ENCODE data around the gene ANO2. TPM values are rescaled to one million over a fixed set of nuclear protein-coding genes. Genes with fewer than 3 reads are reported as not detected.
"Not testable (repeated sequence)": the region's sequence is repeated elsewhere in the genome, so short reads cannot be mapped to it uniquely, and the experiment has no call there.

ANO2 gene
- polyA plus RNA-seq, 1 donor from 2014 or later, result 1.8 TPM

DNA sequence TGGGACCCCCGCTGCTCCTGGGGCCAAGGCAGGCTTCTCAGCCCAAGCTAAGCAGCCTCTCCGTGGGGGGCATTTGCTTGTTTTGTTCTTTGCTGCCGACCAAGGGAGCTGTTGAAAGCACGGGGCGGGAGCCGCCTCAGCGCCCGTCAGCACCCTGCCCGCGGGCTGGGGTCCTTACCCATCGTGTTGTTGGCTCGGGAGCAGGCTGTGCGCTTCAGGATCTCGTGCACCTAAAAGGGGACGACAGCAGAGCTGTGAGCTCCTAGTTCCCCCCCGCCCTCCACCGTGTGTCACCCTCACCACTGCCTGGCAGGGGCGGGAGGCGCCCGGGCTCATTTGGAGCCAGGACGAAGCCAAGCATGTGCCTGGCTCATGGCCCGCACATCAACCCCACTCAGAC is 117.5 kb downstream of the ANO2 start:
- H3K4me3 ChIP-seq (ENCODE audit: low read length), result no peak overlapping the region
- no peaks in the 10 kb centered on the region for H3K9me3 ChIP-seq (ENCODE audit: low read length)
- no peak overlapping the region for H3K4me2 ChIP-seq (ENCODE audit: low read length)
- no peak overlapping the region for H3K9ac ChIP-seq (ENCODE audit: low read length)
- no peaks in the 10 kb centered on the region for H3K36me3 ChIP-seq (ENCODE audit: insufficient read depth, low read length)
- no peaks in the 10 kb centered on the region for H3K9me2 ChIP-seq (ENCODE audit: insufficient read depth, low read length)
- H3K79me2 ChIP-seq (replicated peaks; ENCODE audit: insufficient read depth, low read length), result no peaks in the 10 kb centered on the region
- no peak overlapping the region for H3K27ac ChIP-seq (ENCODE audit: low read length)
- H4K20me1 ChIP-seq (ENCODE audit: insufficient read depth), result no peaks in the 10 kb centered on the region
- TF ChIP-seq TAF1 (IDR thresholded peaks at IDR 0.05; ENCODE audit: low read depth) (no peak), EZH2 (IDR thresholded peaks at IDR 0.05; ENCODE audit: borderline replicate concordance, insufficient read depth, low read length, poor library complexity, severe bottlenecking) (no peak), EP300 (conservative IDR thresholded peaks at IDR 0.05; ENCODE audit: poor library complexity, severe bottlenecking) (no peak), SMC3 (conservative IDR thresholded peaks at IDR 0.05; ENCODE audit: poor library complexity) (no peak), RAD21 (conservative IDR thresholded peaks at IDR 0.05) (no peak), MXI1 (conservative IDR thresholded peaks at IDR 0.05; ENCODE audit: poor library complexity, severe bottlenecking) (no peak), POLR2AphosphoS5 (IDR thresholded peaks at IDR 0.05) (no peak)
- TF ChIP-seq, protein P1, sequence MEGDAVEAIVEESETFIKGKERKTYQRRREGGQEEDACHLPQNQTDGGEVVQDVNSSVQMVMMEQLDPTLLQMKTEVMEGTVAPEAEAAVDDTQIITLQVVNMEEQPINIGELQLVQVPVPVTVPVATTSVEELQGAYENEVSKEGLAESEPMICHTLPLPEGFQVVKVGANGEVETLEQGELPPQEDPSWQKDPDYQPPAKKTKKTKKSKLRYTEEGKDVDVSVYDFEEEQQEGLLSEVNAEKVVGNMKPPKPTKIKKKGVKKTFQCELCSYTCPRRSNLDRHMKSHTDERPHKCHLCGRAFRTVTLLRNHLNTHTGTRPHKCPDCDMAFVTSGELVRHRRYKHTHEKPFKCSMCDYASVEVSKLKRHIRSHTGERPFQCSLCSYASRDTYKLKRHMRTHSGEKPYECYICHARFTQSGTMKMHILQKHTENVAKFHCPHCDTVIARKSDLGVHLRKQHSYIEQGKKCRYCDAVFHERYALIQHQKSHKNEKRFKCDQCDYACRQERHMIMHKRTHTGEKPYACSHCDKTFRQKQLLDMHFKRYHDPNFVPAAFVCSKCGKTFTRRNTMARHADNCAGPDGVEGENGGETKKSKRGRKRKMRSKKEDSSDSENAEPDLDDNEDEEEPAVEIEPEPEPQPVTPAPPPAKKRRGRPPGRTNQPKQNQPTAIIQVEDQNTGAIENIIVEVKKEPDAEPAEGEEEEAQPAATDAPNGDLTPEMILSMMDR (IDR thresholded peaks at IDR 0.05; ENCODE audit: poor library complexity, severe bottlenecking), result no peak
- TF ChIP-seq, protein P2, sequence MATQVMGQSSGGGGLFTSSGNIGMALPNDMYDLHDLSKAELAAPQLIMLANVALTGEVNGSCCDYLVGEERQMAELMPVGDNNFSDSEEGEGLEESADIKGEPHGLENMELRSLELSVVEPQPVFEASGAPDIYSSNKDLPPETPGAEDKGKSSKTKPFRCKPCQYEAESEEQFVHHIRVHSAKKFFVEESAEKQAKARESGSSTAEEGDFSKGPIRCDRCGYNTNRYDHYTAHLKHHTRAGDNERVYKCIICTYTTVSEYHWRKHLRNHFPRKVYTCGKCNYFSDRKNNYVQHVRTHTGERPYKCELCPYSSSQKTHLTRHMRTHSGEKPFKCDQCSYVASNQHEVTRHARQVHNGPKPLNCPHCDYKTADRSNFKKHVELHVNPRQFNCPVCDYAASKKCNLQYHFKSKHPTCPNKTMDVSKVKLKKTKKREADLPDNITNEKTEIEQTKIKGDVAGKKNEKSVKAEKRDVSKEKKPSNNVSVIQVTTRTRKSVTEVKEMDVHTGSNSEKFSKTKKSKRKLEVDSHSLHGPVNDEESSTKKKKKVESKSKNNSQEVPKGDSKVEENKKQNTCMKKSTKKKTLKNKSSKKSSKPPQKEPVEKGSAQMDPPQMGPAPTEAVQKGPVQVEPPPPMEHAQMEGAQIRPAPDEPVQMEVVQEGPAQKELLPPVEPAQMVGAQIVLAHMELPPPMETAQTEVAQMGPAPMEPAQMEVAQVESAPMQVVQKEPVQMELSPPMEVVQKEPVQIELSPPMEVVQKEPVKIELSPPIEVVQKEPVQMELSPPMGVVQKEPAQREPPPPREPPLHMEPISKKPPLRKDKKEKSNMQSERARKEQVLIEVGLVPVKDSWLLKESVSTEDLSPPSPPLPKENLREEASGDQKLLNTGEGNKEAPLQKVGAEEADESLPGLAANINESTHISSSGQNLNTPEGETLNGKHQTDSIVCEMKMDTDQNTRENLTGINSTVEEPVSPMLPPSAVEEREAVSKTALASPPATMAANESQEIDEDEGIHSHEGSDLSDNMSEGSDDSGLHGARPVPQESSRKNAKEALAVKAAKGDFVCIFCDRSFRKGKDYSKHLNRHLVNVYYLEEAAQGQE (IDR thresholded peaks at IDR 0.05; ENCODE audit: borderline replicate concordance), result no peak
- no peaks in the 10 kb centered on the region for H3K27me3 ChIP-seq (ENCODE audit: insufficient read depth, low read depth, low read length)
- no peak overlapping the region for H2AFZ ChIP-seq (ENCODE audit: low read depth, low read length)
- no peaks in the 10 kb centered on the region for H3F3A ChIP-seq (ENCODE audit: insufficient read depth, low read length, poor library complexity, severe bottlenecking)

DNA sequence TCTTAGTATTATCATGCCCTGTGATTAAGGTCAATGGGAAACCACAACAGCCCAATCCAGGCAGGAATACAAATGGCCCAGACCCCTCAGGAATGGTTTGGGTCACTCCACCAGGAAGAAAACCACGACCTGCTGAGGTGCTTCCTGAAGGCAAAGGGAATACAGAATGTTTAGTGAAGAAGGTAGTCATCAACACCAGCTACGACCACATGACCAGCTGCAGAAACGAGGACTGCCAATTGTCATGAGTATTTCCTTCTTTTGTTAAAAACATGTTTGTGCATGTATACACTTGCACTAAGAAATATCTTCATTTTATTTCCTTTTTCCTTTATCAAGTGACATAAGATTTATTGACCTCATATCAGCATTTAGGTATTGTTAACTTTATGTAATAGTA is 119.3 kb downstream of the ANO2 start:
- H4K20me1 ChIP-seq (ENCODE audit: insufficient read depth); H3K27ac ChIP-seq (ENCODE audit: low read length); H2AFZ ChIP-seq (ENCODE audit: low read depth, low read length); H3K9me3 ChIP-seq (ENCODE audit: low read length); H3K4me3 ChIP-seq (ENCODE audit: low read length); H3K4me2 ChIP-seq (ENCODE audit: low read length); H3K9ac ChIP-seq (ENCODE audit: low read length); H3F3A ChIP-seq (ENCODE audit: insufficient read depth, low read length, poor library complexity, severe bottlenecking); H3K79me2 ChIP-seq (replicated peaks; ENCODE audit: insufficient read depth, low read length); H3K27me3 ChIP-seq (ENCODE audit: insufficient read depth, low read depth, low read length); H3K9me2 ChIP-seq (ENCODE audit: insufficient read depth, low read length); H3K36me3 ChIP-seq (ENCODE audit: insufficient read depth, low read length): not testable (repeated sequence)

DNA sequence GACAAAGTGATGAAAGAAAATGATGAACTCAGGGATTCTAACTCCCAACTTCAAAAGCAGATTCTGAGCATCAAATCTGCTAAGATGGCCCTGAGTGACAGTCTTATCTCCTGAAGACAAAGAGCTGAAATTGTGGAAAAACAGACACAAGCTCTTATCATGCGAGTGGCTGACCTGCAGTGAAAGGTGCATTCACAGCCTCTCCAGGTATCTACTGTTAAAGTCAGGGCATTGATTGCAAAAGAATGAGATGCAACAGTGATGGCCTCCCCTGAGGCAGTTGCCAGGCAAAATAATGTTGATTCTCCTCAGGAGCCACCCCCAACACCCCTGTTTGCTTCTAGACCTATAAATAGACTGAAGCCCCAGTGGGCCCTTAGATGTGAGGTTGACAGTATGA is 126.2 kb downstream of the ANO2 start:
- not testable (repeated sequence) for H3K27me3 ChIP-seq (ENCODE audit: insufficient read depth, low read depth, low read length); H3K36me3 ChIP-seq (ENCODE audit: insufficient read depth, low read length); H3K9ac ChIP-seq (ENCODE audit: low read length); H3K9me3 ChIP-seq (ENCODE audit: low read length); H3K27ac ChIP-seq (ENCODE audit: low read length); H3K79me2 ChIP-seq (replicated peaks; ENCODE audit: insufficient read depth, low read length); H2AFZ ChIP-seq (ENCODE audit: low read depth, low read length); H3K4me2 ChIP-seq (ENCODE audit: low read length); H3K4me3 ChIP-seq (ENCODE audit: low read length); H3K9me2 ChIP-seq (ENCODE audit: insufficient read depth, low read length); H3F3A ChIP-seq (ENCODE audit: insufficient read depth, low read length, poor library complexity, severe bottlenecking); H4K20me1 ChIP-seq (ENCODE audit: insufficient read depth)

Measured in neural cell (in vitro differentiated cells).